Anterior cingulate cortex (tissue), 58 donors: ENCODE measurements around the gene RASSF4.

Experiments
- DNase-seq, 58 donors: peaks; one replicate each; lab custom pipeline; 2025; lab: John Stamatoyannopoulos, UW

Gene RASSF4, protein sequence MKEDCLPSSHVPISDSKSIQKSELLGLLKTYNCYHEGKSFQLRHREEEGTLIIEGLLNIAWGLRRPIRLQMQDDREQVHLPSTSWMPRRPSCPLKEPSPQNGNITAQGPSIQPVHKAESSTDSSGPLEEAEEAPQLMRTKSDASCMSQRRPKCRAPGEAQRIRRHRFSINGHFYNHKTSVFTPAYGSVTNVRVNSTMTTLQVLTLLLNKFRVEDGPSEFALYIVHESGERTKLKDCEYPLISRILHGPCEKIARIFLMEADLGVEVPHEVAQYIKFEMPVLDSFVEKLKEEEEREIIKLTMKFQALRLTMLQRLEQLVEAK

DNA sequence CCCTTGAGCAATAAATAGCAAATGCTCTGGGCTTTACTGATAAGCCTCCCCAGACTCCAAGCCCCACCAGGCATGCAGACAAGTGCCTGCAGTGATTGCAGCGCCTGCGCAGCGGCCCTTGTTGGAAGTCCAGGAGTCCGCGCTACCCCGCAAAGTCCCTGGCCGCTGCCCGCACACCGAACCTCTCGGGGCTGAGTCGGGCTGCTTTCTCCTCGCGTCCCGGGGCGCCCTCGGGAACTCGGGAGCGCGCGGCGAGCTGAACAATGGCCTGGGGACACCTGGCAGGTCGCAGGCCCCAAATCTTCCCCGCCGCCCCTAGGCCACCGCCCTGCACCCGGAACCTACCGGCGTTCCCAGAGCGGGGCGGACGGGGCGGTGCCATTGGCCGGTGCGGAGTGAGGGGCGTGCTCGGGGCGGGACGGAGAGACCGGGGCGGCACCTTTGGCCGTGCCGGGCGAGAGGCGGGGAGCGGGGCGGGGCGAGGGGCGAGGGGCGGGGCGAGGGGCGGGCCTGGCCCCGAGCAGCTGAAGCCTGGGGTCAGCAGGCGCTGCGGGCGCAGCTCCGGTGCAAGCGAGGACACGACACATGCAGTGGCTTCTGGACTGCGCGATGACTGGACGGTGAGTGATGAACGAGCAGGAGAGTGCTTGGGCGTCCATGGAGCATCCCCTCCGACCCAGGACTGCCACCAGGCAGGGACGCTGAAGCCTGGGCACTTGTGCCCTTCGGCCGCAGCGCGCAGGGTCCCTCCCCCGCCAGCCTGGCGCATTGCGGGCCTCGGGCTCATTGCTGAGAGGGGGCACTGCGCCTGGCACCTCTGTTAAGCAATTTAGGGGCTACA lies at the start of gene RASSF4:
TSS of gene RASSF4 (plus strand) at position 556 of the 841 bp plus-strand sequence. CDS start 10,401 bp downstream, outside the sequence.
- DNase-seq: peak in 56 of 58 donors; percentile 63 to 95 (median 88)

DNA sequence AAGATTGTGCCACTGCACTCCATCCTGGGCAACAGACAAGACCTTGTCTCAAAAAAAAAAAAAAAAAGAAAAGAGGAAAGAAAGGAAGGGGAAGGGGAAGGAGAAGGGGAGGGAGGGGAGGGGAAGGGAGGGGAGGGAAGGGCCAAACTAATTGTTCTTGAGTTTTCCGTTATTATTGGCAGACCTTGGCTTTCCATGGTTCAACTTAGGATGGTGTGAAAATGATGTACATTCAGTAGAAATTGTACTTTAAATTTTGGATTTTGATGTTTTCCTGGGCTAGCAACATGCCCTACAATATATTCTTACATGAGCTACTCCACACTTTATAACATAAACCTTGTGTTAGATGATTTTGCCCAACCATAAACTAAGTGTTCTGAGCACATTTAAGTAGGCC lies 49.7 kb upstream of the RASSF4 start:
- DNase-seq: no peak

DNA sequence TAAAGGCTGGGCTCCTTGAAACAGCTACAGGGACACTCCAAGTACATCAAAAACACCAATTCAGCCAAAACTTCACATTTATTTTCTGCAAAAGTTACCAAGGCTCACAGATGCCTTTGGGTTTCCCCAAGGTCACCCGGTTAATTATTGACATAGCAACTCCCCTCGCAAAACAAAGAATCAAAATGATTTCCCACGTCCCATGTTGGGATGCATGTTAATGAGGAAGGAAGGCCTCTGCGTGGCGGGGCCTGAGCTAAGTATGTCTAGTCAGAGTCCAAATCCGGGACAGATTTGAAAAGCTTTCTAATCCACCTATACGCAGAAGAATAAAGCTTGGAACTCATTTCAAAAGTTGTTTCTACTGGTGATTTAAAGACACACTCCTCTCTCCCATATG lies 49.0 kb upstream of the RASSF4 start:
- DNase-seq: no peak

DNA sequence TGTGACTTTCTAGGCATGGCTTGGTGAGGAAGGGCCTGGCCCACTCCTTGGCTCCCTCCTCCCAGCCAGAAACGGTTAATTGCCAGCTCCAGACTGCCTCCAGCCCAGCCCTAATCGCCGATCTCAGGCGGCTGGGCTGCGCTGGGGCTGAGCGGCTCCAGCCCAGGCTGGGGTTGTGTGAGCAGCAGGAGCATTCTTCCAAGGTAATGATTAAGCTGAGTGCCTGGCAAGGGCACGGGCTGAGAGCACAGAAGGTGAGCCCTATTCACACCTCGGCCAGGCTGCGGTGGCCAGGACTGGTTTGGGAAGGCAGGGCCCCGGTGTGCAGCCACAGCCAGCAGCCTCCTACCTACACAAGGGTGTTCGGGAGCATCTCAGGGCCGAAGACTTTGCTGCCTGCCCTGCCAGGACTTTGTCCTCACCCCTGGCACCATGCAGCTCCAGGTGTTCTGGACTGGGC lies 48.5 kb upstream of the RASSF4 start, which contains the start of gene TMEM72:
TSS of gene TMEM72 (plus strand) at position 257 of the 460 bp plus-strand sequence. CDS start at position 433, 176 bp downstream.
- DNase-seq: no peak

DNA sequence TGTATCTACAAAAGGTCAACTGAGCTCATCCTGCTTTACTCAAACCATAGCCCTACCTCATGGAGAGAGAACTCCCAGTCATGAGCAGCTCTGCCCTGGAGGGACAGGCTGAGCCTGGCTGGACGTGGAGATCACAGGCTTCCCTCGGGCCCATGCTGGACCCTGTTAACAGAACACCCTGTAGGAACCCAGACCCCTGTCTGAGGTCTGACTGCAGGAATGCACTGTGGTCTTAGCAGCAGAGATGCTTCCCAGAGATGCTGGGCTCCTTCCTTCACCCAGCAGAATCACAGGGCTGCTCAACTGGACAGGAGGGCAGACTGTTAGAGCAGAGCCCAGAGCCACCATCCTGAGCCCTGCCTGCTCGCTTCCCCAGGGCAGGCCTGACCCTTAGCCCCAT lies 47.7 kb upstream of the RASSF4 start:
- no peak for DNase-seq

DNA sequence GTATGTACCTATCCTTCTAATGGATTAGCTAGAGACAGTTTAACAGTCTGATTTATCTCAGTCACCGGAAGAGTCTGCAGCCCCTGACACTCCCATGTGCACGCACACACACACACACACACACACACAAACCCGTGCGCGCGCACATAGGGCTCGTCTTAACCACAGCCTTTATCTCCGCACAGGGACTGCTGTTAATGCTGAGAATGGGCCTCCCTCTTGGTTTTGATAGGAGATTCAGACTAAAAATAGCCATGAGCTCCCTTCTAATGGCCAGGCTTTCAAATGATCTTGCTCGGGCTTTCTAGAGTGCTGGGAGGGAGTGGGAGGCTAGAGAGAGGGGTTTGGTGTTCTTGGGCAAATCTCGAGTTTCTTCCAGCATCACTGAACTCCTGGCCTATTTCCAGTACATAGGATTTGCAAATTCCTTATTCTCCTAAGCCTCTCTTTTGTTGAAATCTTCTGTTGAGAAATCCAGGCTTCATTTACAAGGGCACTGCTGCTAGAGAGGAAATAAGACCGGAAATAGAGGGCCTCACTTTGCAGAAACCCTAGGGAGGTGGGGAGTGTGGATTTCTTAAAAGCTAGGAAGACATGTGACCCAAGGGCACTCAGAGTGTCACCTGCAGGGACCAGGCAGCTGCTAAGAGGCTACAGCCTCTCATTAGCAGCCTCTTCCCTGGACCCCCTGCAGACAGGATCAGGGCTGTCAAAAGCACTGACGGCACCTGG lies 46.1 kb upstream of the RASSF4 start:
- DNase-seq: no peak

DNA sequence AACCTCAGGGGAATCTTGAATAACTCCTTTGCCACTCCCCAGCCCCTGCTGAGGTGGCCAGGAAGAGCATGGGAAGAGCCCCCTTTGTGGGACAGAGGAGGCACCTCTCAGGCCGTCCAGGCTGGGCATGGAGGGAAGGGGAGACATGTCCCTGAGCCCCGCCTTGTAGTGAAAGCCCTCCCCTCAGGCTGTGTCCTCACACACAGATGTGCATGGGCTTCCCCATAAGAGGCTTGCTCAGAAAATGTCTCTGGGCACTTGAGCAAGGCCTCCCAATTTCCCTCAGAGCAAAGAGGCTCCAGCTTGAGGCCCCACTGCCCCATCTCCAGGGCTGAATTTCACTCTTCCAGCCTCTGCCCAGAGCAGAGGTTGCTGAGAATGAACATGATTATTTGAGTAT lies 44.7 kb upstream of the RASSF4 start:
- no peak for DNase-seq

DNA sequence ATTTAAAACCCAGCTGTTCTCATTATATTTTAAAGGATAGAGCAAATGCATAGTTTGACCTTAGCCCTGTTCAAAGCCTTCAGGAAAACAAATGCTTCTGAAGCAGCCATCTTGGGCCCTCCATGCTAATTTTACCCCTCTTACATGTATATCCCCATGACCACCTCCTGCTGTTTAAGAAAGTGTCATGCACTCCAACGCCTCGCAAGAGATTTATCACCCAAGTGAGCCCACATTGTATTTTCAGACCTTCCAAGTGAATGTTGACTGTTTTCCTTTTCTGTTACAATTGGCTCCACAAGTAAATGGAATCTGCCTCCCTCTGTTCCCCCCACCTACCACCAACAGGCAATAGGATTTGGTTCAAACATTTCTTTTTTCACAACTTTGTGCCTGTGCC lies 43.2 kb upstream of the RASSF4 start:
- DNase-seq: no peak

DNA sequence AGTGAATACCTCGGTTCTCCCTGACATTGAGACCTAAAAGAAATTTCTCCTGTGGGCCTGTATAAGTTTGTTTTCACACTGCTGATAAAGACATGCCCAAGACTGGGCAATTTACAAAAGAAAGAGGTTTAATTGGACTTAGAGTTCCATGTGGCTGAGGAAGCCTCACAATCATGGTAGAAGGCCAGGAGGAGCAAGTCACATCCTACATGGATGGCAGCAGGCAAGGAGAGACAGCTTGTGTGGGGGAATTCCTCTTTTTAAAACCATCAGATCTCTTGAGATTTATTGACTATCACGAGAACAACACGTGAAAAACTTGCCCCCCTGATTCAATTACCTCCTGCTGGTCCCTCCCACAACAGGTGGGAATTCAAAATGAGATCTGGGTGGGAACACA lies 41.8 kb upstream of the RASSF4 start:
- no peak for DNase-seq

DNA sequence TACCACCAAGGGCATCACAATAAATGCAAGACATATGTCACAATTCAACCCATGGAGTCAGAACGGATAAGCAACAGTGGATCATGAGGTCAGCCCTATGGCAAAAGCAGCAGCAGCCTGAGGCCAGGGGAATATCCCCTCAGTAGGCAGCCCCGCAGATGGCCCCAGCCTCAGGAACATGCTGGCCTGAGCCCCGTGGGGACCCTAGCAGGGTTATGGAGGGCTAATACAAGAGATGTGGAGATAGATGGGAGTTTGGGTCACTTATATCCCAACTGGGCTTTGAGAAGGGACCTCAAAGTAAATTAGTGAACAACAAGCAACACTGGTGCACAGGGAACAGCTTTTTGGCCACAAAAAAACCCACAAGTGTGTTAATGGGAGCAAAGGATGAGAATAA lies 39.4 kb upstream of the RASSF4 start:
- DNase-seq: no peak

DNA sequence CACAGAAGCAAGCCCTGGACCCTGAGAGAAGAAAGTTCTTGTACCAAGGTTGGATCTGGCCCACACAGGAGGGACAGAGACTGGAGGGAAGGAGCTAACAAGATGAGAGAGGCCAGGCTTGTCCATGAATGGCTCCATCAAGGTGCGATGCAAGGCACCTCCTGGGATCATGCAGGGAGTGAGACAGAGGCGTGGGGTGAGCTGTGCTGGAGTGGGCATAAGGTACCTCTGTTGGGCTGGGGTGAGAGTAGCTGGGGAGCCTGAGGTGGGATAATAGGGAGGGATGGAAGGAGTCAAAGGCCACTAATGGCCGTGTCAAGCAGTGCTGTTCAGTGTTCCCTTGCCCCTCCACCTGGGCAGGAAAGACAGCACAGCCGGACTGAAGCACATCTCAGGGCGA lies 38.5 kb upstream of the RASSF4 start:
- DNase-seq: no peak

DNA sequence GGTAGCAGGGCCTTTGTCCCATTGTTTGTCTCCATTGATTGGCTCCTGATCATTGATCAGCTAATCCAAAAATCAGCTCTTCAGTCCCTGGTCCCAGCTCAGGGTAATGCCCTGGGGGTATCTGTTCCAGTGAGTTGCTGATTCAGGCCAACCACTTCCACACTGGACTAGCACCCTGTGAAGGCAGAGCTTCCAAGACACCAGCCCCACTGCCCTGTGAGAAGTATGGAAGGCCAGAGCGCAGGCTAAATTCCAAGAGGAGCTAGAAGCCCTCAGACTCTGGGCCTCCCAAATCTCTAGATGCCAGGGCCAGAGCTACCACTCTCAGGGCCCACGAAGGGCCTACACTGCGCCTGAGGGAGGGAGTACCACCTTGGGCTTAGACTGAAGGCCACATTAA lies 38.1 kb upstream of the RASSF4 start:
- DNase-seq: no peak

DNA sequence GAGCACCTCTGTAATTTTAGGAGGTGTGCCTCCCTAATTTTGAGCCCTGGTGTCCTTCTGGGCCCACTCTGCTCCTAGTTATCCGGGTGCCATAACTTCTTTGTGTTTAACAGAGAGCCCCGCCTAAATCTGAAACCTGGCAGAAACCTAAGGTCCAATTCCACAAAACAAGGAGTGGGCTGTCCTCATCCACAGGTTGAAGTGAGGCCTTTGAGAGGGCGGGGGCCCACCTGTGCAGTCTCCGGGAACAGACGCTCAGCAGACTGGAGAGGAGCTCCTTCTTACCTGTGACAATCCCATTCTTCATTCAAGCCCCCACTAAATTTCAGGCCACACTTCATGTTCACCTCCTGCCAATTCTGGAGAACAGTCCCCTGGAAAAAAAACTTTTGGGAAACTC lies 37.6 kb upstream of the RASSF4 start:
- DNase-seq: no peak

DNA sequence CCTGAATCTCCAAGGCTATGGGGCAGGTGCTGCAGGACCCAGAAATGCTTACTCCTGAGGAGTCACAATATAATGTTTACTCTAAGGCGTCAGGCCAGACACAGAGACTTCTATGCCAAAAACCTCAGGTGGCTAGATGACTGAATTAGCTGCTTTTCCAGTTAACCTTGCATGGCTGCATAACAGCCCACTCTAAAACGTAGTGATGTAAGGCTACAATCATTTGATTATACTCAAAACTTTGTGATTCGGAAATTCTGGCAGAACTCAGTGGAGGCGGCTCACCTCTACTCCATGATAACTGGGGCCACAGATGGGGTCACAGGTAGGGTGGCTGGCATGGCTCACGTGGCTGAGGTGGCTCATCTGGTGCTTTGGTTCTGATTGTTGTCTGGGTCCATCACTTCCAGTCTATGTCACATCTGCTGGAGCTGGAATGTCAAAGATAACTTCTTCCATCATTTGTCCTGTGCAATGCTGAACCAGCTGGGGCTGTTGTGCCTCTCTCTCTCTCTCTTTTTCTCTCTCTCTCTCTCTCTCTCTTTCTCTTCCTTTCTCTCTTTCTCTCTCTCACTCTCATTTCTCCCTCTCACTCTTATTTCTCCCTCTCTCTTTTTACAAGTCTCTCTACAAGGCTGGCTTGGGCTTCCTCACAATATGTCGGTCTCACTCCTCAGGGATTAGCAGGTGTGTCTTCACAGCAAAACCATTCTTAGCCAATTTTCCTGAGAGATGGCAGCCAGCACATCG lies 36.6 kb upstream of the RASSF4 start:
- no peak for DNase-seq

DNA sequence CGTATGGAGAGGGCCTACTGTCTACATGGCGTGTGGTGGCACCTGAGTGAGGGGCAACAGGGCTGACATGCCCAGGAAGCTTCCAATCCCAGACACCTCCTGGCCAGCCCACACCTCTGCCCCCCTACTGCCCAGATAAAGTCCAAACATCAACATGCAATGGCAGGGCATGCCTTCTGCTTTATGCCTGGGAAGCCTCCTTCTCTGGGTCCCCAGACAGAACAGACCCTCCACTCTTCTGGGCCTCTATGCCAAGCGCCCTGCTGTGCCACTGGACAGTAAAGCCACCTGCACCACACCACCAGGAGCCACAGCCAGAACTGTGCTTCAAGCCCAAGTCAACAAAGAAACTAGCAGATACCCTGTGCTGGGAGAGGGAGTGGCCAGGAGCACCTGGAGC lies 36.0 kb upstream of the RASSF4 start:
- DNase-seq: no peak

DNA sequence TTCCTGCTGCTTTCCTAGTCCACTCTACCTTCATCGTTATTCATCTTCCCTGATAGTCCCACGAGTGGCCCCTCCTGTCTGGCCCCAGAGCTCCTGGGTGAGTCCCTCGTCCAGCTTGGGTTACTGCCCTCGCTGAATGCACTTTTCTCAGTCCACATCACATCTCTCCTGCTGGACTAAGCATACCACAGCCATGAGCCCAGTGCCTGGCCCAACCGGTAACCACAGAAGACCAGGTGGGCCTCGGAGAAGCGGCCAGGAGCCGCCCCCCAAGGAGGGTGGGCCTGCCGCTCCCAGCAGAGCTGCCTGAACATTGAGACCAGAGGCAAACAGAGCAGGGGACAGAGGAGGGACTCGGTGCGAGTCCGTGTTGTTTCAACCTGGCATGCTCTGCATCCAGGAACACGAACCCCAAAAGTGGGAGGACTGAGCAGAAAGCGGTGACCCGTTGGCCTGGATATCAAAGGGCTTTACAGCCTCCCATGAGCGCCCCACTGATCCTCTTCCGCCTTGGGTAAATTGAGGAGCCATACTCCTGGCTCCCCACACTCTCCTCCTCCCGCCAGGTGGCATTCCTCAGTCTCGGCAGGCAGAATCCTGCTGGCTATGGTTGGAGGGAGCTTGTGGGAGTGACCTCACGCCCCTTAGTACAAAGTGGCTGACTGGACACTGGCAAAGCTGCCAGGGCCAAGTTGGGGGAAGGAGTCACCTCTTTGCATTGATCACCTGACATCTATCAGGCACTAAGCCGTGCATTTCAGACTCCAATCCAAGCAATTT lies 35.2 kb upstream of the RASSF4 start:
- no peak for DNase-seq

DNA sequence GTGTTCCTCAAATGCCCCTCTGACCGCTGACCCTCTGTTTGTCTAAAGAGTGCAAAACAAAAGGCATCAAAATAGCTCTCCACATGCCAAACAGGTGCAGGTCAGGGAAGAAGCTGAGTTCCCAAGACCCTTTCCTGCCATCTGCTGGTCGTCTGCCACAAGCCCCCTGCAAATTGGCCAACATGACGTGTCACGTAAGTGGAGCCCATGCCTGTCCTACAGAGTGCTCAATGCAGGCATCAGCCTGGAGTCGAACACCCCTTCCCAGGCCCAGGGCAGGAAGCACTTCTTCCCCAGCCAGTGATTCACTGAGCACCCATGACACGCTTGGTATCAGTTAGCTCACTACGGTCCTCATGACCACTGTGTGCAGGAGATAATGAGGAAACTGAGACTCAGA lies 34.4 kb upstream of the RASSF4 start:
- no peak for DNase-seq

DNA sequence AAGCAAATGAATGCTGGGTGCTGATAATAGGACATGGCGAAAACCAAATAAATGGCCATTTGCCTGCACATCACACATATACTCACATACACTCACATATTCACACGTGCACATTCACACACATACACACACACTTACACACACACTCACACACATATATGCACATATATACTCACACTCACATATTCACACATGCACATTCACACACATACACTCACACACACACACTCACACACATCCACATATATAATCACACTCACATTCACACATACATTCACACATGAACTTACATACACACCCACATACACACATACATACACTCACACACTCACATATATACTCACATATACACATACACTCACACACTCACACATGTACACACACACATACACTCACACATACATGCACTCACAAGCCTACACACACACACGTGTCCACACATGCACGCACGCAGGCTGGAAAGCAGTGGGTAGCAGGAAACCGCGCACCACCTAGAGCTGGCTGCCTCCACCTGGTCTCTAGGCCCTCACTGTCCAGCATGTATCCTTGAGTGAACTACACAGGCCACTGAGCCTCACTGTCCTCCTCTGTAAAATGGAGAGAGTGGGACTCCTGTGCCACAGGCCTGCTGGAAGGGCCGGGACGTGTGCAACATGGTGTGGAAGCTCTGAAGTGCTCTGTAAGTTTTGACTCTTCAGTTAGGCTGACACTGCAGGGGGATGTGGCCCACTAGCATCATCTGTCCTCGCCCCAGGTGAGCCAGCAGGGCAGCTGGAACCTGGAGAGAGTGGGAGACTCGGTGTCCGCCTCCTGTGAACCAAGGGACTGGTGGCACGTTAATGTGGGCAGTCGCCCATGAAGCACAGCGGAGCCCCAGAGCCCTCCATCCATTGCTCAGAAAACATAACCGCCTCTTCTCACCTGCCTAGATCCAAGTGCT lies 33.5 kb upstream of the RASSF4 start:
- no peak for DNase-seq
